CD4-positive, alpha-beta T cell treated with Interleukin-4 for 4 hours (primary cell): ENCODE data around the gene SERAC1.

Experiments used
- DNase-seq: peaks from one replicate; pipeline ENCODE4 v3.0.0-alpha.2; 2020

Gene SERAC1

DNA sequence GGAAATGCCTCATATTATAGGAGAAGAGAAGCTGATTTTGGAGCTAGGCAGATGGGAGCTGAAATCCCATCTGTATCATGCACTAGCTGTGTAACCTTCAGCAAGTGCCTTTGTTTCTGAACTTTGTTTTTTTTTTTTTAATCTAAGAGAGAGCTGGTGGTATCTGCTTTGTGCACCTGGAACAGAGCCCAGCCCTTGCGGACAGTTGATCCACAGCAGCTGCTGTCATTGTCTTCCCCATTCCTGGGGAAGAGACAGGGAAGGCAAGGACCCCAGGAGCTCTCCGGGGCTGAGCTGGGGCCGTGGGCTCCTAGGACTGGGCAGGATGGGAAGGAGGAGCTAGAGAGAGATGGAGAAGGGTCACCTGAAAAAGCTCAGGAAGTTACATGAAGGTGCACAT is 94.3 kb downstream of the SERAC1 start:
- no peak for DNase-seq

DNA sequence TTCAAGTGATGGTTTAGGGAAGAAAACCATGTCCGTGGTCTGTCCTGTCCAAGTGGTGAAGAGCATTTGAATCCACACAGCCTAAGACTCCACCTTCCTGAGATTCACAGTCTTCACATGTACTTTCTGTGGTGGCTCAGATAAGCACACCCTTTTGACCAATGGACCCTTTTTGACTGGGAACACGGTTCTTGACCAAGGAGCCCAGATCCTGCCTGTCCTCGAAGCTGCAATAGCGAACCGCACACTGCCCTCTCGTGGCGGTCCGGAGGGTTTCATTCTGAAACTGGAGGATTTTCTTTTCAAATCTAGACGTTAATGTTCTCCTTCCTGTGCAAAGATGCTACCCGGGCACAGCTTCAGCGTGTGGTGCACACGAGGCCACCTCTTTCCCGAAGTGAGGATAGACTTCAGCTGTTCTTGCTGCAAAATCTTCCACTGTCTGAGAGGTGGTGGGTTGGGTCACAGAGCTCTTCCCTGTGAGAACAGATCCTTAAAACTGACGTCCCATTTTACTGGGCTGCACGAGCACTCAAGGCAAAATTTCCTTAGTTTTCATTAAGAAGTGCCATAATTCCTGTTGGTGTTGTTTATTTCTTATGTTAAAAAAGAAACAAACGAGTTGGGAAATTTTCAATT is 95.9 kb downstream of the SERAC1 start:
- peak; percentile 57 for DNase-seq

DNA sequence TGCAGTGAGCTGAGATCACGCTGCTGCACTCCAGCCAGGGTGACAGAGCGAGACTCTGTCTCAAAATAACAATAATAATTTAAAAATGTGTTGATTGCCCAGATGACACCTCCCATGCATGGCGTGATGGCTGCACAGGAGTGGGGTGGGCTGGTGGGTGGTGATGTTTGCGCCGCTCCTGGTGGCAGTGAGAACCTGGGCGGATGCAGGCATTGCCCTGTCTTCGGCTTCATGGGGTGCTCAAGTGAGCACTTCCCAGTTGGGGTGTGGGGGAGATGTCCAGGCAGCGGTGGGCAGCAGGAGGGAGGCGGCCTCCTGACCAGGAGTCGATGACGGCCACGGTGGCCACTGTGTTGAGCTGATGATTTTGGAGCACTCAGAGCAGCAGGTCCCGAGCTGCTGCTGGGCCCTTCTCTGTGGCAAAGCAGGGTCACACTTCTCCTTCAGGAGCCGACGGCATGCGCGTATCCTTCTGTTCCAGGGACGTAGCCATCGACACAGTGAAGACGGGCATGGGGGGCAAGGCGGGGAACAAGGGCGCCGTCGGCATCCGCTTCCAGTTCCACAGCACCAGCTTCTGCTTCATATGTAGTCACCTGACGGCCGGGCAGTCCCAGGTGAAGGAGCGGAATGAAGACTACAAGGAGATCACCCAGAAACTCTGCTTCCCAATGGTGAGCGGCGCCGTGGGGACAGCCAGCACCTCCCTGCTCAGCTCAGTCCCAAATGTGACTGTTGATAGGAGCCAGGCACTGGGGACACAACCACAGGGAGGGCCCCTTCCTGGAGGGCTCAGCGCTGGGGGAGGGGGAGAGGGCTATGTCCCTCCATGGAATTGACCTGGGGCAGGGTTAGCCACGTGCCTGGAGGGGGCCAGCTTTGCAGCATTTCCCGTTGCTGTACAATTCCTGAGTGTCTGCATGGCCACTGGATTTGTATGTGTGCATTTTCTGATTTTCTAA is 96.7 kb downstream of the SERAC1 start:
- no peak for DNase-seq

DNA sequence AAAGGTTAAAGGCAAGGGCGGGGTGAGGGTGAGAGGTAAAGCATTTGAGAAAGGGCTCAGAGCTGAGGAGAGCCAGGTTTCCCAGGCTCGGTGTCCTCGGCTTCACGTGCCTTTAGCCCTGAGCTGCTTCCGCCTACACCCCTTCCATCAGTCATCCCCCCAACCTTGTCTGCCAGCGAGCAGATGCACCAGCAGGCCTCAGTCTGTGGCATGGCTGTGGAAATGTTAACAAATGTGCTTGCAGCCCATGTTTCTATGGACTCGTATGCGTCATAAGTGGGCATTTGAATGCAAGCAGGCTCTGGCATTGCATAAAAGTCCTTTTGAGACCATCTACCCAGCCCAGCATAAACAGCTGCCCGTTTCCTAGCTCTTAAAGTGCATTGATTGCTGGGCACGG is 97.5 kb downstream of the SERAC1 start:
- no peak for DNase-seq

DNA sequence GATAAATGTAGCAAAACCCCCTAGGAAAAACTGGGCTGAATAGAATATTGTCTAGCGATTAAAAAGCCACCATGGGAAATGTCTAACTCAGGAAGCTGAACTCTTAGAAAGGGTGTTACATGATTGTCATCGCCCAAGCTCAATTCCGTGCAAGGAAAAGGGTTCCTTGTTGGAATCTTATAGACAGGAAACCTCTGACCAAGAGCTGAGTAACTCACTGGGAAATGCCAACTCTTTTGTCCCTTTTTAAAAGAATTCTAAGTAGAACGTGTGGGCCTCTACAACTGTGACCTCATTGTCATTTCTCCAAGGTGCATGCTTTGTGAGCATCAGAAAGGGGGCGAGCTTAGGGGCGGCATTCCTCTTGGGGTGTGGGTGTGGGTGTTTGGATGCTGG is 98.3 kb downstream of the SERAC1 start:
- no peak for DNase-seq

DNA sequence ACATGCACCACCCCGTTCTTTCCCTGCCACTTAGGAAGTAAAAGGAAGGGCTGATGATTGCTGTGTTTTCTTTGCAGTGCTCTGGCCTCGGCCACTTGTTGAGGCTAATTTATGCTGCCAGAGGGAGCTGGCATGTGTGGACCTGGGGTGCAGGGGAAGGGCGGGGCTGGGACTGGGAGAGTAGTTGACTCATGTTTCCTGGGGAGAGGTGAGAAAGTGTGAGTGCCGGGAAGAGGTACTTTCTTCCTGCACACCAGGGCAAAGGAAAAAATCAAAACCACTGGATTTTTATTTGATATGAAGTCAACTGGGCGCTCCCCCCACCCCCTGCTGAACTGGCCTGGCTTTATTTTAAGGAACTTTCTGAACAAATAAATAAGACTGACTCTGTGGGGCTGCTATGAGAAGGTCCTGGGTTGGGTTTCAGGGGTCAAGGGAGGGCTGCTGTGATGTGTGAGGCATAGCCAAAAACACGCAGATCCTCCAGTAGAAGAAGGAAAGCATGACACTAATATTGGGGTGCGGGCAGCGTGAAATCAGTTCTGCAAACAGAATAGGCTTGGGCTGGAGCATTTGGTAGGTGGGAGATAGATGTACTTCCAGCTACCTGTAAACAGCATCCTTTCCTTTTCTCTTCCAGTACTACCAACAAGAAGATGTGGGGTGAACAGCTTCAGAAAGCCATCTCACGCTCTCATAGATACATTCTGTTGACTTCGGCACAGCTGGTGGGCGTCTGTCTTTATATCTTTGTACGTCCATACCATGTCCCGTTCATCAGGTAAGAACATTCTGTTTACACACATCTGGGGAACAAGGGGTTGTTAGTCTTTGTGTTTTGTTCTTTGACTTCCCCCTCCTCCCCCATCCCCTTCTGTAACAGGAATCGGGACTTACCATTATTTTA is 98.9 kb downstream of the SERAC1 start:
- no peak for DNase-seq

DNA sequence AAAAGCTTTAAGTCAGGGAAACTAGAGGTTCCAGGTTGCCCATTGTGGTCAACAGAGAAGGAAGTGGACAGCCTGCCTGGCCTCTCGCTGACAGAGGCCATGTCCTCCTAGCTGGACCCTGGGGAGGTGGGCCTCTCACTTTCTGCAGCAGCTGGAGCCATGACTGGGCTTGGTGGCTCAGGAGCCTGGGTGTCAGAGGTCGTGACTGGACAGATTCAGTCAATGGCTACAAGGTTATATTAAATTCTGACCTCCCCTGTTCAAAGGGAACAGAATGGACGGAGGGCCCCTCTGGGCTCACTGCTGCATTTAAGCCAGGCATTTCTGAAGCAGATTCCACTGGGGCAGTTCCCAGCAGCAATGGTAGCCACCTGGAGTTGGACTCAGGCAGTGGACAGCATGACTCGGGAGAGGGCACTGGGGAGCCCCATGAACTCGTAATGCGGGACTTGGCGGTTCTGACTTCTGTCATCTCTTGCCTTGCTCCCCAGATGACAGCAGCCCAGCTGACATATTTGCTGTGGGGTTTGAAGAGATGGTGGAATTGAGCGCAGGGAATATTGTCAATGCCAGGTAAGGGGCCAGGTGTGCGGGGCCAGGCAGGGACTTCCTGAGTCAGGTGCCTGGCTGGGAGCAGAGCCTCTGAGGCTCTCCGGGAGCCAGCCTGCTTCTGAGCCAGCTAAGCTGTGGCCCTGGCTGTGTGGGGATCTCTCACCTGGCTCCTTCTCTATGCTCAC is 99.7 kb downstream of the SERAC1 start:
- DNase-seq = no peak

DNA sequence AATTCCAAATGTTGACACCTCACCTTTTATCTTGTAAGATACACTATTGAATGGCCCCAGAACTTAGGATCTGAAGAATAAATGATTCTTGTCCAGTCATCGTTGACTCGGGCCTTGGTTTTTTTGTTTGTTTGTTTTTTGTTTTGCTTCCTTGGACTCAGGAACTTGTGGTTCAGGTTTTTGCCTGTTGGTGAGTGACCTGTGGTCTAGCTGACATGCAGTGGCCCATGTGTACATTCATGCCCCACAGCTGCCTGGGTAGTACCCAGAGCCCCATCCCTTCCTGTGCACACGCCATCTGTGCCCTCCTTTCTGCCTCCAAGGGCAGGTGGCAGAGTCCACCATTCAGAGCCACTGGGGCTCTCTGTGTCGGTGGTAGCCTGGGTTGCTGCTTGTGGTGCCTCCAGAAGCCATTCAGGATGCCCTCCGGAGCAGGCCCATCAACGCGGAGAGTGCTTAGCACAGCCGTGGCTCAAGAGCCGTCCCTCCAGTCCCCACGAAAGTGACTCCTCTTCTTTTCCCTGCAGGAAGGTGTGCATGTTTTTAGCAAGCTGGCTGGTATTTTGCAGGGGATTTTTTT is 100.5 kb downstream of the SERAC1 start:
- no peak for DNase-seq

DNA sequence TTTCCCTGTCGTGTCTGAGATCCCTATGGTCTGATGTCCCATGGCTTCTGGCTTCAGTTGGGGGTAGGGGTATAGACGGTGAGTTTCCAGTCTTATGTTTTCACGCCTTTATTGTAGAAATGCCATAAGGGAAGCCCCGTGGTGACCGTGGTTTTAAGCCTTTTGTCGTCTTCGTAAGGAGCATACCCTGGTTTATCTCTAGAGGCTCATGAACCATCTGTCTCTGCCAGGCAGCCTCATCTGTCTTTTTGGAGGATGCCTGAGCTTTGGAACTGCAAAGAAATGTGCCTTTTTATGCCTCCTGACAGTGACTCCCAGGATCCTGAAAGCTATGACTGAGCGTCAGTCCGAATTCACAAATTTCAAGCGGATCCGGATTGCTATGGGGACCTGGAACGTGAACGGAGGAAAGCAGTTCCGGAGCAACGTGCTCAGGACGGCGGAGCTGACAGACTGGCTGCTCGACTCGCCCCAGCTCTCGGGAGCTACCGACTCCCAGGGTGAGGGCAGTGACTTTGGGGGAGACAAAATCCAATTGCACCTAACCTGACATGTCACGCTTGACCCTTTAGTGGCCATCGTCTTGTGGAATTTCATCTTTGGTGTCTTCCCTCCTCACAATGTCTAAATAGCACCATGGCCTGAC is 101.8 kb downstream of the SERAC1 start:
- DNase-seq = no peak

DNA sequence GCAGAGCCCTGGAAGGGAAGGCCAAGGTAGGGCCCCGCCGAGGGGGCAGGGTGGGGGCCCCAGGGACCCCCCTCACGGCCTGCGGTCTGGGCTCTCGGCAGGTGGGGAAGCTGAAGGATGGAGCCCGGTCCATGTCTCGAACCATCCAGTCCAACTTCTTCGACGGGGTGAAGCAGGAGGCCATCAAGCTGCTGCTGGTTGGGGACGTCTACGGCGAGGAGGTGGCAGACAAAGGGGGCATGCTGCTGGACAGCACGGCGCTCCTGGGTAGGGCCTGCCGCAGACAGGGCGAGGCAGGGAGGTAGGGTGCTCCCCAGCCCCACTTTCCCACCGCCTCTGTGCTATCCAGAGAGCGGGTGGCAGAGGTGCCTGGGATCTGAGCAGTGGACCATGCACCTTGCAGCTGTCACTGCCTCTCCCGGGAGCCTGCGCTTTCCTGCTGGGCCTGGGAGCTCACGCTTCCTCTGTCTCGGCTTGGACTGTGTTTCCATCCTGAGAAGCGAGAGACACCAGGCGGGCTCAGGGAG is 103.3 kb downstream of the SERAC1 start:
- DNase-seq = no peak

DNA sequence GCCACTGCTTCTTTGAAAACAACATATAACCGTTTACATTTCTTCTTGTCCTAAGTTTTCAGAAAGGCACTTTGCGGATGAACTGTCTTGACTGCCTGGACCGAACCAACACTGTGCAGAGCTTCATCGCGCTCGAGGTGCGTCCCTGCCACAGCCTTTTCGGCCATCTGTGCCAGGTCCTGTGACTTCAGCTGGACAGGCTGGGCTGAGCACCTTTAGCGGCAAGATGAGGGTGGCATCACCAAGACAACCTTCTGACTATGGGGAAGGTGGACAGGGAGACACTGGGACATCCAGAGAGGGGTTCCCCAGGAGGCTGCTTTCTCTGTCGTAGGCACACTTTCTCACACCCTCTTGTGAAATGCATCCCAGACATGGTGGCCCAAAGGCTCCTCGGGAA is 104.3 kb downstream of the SERAC1 start:
- DNase-seq = no peak

DNA sequence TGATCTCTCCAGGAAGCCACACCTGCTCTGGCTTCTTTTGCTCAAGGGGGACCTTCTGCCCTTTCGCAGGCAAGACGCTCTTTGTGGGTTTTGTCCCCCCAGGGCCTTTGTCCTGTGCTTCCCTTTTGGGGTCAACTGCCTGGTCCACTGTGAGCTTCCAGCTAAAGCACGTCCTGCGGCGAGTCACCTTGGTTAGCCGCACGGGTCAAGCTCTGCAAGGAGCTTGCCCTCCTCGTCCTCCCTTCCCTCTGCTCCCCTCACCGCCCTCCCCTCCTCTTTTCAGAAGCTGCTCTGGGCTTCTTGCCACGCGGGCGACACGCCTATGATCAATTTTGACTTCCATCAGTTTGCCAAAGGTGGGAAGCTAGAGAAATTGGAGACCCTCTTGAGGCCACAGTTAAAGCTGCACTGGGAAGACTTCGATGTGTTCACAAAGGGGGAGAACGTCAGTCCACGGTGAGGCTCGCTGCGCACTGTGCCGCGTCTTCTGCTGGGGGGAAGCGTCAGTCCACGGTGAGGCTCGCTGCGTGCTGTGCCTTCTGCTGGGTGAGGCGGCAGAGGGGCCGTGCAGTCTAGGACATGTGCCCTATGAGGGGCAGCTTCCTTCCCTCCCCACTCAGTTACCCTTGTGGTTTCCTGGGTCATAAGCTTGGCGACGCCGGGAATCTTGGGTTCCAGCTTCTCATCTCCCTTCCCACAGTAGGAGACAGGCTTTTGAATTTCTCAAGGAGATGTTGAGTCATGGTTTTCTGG is 106.2 kb downstream of the SERAC1 start:
- no peak for DNase-seq

DNA sequence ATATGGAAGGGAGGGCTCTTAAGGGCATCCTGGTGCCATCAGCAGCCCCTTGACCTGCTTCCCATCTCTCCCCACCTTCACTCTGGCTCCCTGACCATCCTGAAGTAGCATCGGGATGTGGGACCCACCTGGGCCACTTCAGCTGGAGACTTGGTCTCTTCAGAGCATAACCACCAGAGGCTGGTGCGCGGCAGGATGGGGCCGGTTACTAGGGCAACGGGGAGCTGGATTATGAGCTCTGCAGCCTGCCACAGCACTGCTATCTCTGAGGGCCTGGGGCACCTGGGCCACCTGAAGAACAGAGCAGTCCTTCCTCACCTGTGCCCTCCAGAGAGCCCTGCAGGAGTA is 106.7 kb downstream of the SERAC1 start:
- DNase-seq = no peak

DNA sequence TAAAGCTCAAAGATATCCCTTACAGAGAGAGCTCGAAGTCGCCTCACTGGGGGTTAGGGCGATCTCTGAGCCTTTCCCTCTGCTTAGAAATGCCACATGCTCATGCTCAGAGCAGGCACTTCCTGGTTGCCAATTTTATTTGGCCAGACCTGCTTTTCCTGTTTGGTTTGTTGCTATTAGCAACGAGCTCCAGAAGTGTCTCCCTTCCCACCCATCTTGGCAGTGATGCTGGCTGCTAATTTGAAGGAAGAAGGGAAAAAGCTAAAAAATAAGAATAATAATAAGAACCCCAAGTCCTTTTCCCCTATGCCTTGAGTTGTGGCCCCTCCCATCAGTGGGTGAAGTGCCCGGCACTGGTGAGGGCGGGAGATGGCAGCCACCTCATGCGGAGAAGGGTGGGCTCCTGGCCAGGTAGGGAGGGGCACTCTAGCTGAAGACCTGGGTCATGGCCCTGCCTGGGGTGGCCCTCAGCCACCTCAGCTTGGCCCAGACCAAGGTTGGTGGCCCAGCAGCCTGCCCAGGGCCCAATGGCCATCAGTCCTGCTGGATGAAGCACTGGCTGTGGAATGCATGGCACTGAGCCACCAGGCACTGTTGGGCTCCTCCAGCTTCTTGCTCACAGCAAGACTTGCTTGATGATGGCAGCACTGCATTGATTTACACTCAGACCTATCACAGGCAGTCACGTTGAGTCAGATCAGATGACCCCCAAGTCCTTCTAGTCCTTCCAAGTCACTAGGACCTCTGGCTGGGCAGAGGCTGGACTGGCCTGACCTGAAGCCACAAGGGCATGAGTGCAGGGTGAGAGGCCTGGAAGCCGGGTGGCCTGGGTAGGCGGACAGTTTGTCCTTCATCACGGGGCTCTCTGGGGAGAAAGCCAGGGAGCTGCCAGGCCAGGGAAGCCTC is 107.4 kb downstream of the SERAC1 start:
- DNase-seq = peak; percentile 41
